MM.1S (cell line): ENCODE data around the gene RTCB.
A peak's percentile ranks its signal among the peaks of the same experiment; 100 is the strongest.

Experiments
- EZH2 ChIP-seq: fragments of 300-600 bp; sonication (generic); optimal IDR thresholded peaks from 2 replicates; pipeline ENCODE3; 2017; ENCODE audit warnings: low read depth, mild to moderate bottlenecking, antibody characterized with exemption, low read length, mixed read lengths
- TF ChIP-seq, protein P1 (sequence below): fragments of 300-600 bp; sonication (generic); IDR thresholded peaks from 2 replicates; pipeline ENCODE4 v1.5.1; 2016; ENCODE audit warnings: antibody characterized with exemption, low read length, mixed read lengths

DNA sequence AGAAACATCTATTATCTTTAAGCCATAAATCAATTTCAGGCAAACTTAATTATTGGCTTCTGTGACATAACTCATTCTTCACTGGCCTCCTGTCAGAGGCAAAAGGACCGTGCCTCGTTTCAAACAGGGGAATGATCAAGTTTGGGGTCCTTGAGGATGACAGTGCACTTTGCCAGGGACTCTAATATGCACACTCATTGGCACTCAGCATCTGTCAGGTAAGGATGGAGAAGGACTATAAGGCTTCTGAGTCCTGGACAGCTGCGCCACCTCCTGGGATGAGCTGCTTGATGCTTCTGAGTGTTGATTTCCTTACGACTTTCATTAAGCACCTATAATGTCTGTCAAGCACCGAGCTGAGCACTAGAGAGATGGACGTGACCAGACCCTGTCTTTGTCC, 32.0 kb upstream of the RTCB start:
- TF ChIP-seq, protein P1, sequence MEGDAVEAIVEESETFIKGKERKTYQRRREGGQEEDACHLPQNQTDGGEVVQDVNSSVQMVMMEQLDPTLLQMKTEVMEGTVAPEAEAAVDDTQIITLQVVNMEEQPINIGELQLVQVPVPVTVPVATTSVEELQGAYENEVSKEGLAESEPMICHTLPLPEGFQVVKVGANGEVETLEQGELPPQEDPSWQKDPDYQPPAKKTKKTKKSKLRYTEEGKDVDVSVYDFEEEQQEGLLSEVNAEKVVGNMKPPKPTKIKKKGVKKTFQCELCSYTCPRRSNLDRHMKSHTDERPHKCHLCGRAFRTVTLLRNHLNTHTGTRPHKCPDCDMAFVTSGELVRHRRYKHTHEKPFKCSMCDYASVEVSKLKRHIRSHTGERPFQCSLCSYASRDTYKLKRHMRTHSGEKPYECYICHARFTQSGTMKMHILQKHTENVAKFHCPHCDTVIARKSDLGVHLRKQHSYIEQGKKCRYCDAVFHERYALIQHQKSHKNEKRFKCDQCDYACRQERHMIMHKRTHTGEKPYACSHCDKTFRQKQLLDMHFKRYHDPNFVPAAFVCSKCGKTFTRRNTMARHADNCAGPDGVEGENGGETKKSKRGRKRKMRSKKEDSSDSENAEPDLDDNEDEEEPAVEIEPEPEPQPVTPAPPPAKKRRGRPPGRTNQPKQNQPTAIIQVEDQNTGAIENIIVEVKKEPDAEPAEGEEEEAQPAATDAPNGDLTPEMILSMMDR = peak; percentile 65
- no peak for TF ChIP-seq EZH2
